A549 treated with Hydrocortisone at 1 μM for 4 hours (cell line): ENCODE data around the gene KAZALD1. TPM values are rescaled to one million over a fixed set of nuclear protein-coding genes. Genes with fewer than 3 reads are reported as not detected.

Experiments used
- total RNA-seq: library from RNA; stranded (reverse); fragments of 200-300 nt; extraction: Qiagen RNA extraction; gene quantifications from 5 replicates; pipeline ENCODE4 v1.2.3, GENCODE V29; 2022

KAZALD1 gene, protein sequence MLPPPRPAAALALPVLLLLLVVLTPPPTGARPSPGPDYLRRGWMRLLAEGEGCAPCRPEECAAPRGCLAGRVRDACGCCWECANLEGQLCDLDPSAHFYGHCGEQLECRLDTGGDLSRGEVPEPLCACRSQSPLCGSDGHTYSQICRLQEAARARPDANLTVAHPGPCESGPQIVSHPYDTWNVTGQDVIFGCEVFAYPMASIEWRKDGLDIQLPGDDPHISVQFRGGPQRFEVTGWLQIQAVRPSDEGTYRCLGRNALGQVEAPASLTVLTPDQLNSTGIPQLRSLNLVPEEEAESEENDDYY
- 2.4 to 3.5 TPM (median 2.8 TPM) in 5 replicates for total RNA-seq

DNA sequence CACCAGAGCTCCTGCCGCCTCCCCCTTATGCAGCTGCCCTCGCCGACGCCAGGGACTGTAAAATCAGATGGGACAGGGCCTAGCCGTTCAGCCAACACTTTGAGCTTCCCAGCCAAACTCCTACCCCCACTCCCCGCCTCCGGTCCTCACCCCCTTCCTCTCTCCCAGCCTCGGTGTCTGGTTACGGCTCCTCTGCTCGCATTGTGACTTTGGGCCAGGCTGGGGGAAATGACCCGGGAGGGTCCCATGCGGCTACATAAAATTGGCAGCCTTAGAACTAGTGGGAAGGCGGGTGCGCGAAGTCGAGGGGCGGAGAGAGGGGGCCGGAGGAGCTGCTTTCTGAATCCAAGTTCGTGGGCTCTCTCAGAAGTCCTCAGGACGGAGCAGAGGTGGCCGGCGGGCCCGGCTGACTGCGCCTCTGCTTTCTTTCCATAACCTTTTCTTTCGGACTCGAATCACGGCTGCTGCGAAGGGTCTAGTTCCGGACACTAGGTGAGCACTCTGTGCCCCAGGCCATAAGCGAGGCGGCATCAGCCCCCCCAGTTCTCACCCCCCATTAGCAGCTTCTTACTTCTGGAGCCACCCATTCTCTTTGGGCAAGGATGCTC is at the start of gene KAZALD1:
Gene KAZALD1, plus strand, starts transcription at position 366 of the 608 bp plus-strand sequence. CDS start 604 bp downstream, outside the sequence.

DNA sequence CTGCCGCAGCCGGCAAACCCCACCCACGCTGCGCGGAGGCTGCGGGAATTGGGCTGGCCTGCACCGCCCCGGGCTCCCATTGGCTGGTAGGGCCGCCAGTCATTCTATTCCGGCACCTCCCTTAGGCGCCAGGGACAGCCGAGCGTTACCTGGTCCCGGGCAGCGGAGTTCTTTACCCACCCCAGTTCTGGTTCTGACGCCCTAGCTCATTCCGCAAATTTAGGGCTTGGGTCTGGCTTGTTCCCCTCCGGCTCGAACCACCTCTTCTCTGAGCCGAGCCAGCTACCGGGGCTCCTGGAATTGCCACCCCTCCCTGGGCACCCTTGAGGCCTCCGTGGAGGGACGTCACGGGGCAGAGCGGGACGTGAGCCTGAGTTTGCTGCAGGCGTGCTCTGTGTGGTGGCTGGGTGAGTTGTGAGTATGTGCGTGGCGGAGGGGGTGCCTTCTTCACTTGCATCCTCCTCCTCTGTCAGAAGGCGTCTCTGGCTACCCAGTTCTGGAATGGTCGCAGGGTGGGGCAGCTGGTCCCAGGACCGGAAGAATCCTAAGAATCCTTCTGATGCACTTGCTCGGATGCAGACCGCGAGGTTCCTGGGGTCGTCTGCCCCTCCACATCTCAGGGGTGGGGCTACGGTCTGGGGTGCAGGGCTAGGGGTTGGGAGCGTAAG is 30.5 kb upstream of the KAZALD1 start, which contains the start of the genes PDZD7 and SFXN3:
Gene PDZD7, minus strand, starts transcription at position 2 of the 668 bp plus-strand sequence. CDS start 910 bp downstream, outside the sequence.
Gene SFXN3, plus strand, starts transcription at position 107 of the 668 bp plus-strand sequence. CDS start 3,461 bp downstream, outside the sequence.

Other genes starting within 250 kb of the KAZALD1 start
- gene SLF2, start 149.0 kb upstream of the KAZALD1 start, total RNA-seq: 8.0 to 10.8 TPM (median 9.5 TPM) in 5 replicates
- gene SEMA4G, start 92.5 kb upstream of the KAZALD1 start, total RNA-seq: 6.9 to 8.5 TPM (median 7.8 TPM) in 5 replicates
- 72.5 to 96.0 TPM (median 93.9 TPM) in 5 replicates for gene MRPL43, start 74.5 kb upstream of the KAZALD1 start, total RNA-seq
- 34.1 to 46.2 TPM (median 36.9 TPM) in 5 replicates for gene TWNK, start 74.4 kb upstream of the KAZALD1 start, total RNA-seq
- 34.2 to 41.0 TPM (median 38.1 TPM) in 5 replicates for gene LZTS2, start 62.2 kb upstream of the KAZALD1 start, total RNA-seq
- gene PDZD7, start 30.9 kb upstream of the KAZALD1 start, total RNA-seq: 0.67 to 1.1 TPM (median 0.77 TPM) in 5 replicates
- 40.5 to 52.6 TPM (median 46.1 TPM) in 5 replicates for gene SFXN3, start 30.8 kb upstream of the KAZALD1 start, total RNA-seq
- gene TLX1, start 69.3 kb downstream of the KAZALD1 start, total RNA-seq: not detected in 5 replicates
- gene LBX1, start 167.5 kb downstream of the KAZALD1 start, total RNA-seq: not detected in 5 replicates